Measurements from ENCODE around the gene PRRG4.
"Not testable (repeated sequence)": the region's sequence is repeated elsewhere in the genome, so short reads cannot be mapped to it uniquely, and the experiment has no call there.

Gene PRRG4

GRCh38 chr11:32887707-32888383 is 58.1 kb downstream of the PRRG4 start:
- DNase-seq, result not testable (repeated sequence)

- not testable (repeated sequence) for DNase-seq
Observed at GRCh38 chr11:32888384-32888710, 58.6 kb downstream of the PRRG4 start.

GRCh38 chr11:32888805-32889204 is 59.1 kb downstream of the PRRG4 start:
- DNase-seq, result no peak

- peak; percentile 5 to 45 for DNase-seq
Observed at GRCh38 chr11:32890843-32891656, 61.3 kb downstream of the PRRG4 start.

GRCh38 chr11:32891657-32892354 is 62.1 kb downstream of the PRRG4 start:
- DNase-seq, result peak; percentile 68 to 88

- DNase-seq, result peak; percentile 36 to 88
Observed at GRCh38 chr11:32892355-32893092, 62.8 kb downstream of the PRRG4 start, which contains the start of gene QSER1. QSER1 (plus strand) TSS chr11:32892811; CDS start chr11:32893126, 315 bp downstream.

- DNase-seq, result no peak
Observed at GRCh38 chr11:32893093-32893342, 63.3 kb downstream of the PRRG4 start.

- peak; percentile 65 to 86 for DNase-seq
Observed at GRCh38 chr11:32893343-32894148, 63.8 kb downstream of the PRRG4 start.

GRCh38 chr11:32894149-32894827 is 64.6 kb downstream of the PRRG4 start:
- peak; percentile 89 to 91 for DNase-seq

- no peak for DNase-seq
Observed at GRCh38 chr11:32894921-32895320, 65.2 kb downstream of the PRRG4 start.

- DNase-seq, result no peak
Observed at GRCh38 chr11:32895471-32895870, 65.7 kb downstream of the PRRG4 start.

GRCh38 chr11:32897103-32897502 is 67.4 kb downstream of the PRRG4 start:
- DNase-seq, result no peak

GRCh38 chr11:32899438-32899837 is 69.7 kb downstream of the PRRG4 start:
- DNase-seq, result no peak

- DNase-seq, result no peak
Observed at GRCh38 chr11:32902089-32902665, 72.5 kb downstream of the PRRG4 start.

- DNase-seq, result peak in 1 of 2 experiments; percentile 25
Observed at GRCh38 chr11:32905028-32905667, 75.4 kb downstream of the PRRG4 start.

All from NCI-H526 (cell line).